SK-N-SH (cell line): Measurements from ENCODE around the gene GNAS.

Experiments used
- CHD2 ChIP-seq: fragments of 150-350 bp; IDR thresholded peaks from 2 replicates; pipeline ENCODE4 v1.6.1; 2018; ENCODE audit warnings: low read length; ENCODE audit not compliant: partially characterized antibody
- CTCF ChIP-seq: fragments of 200-600 bp; sonication (generic); IDR thresholded peaks from 2 replicates; pipeline ENCODE4 v1.6.1; 2017; ENCODE audit warnings: antibody characterized with exemption, mild to moderate bottlenecking, moderate library complexity
- MXI1 ChIP-seq: IDR thresholded peaks from 2 replicates; pipeline ENCODE4 v1.6.1; 2012; ENCODE audit warnings: mild to moderate bottlenecking, low read depth, low read length, improper control_type of control experiment
- POLR2AphosphoS5 ChIP-seq: IDR thresholded peaks from 2 replicates; pipeline ENCODE4 v1.6.1; 2012; ENCODE audit warnings: low read depth, low read length
- RCOR1 ChIP-seq: fragments of 150-350 bp; IDR thresholded peaks from 2 replicates; pipeline ENCODE4 v1.6.1; 2017; ENCODE audit warnings: antibody characterized with exemption, low read length
- RXRA ChIP-seq: IDR thresholded peaks from 2 replicates; pipeline ENCODE4 v1.4.0; 2012; ENCODE audit warnings: low read depth, mild to moderate bottlenecking, borderline replicate concordance
- ZBTB33 ChIP-seq: IDR thresholded peaks from 2 replicates; pipeline ENCODE4 v1.4.0; 2012; ENCODE audit warnings: low read depth, borderline replicate concordance

GRCh38 chr20:58926802-58927489, 74.4 kb downstream of the GNAS start:
- no peak for TF ChIP-seq CTCF
- no peak for TF ChIP-seq MXI1
- TF ChIP-seq RXRA = no peak
- TF ChIP-seq CHD2 = no peak
- TF ChIP-seq RCOR1 = no peak
- TF ChIP-seq POLR2AphosphoS5 = no peak
- TF ChIP-seq ZBTB33 = no peak
